Stimulated activated CD4-positive, alpha-beta T cell treated with anti-CD3 and anti-CD28 coated beads, Interleukin-1b, Interleukin-23, amount 100 ng/mL, for 1 hour (primary cell): Measurements from ENCODE around the gene KIAA1755.

ENCODE experiments used
- DNase-seq, 2 donors: peaks; one replicate each; pipeline ENCODE4 v3.0.0-alpha.2; 2020; ENCODE audit warnings: low read depth in 2 of 2

Gene KIAA1755

GRCh38 chr20:38184101-38184500 is 76.4 kb downstream of the KIAA1755 start:
- DNase-seq: no peak

DNA sequence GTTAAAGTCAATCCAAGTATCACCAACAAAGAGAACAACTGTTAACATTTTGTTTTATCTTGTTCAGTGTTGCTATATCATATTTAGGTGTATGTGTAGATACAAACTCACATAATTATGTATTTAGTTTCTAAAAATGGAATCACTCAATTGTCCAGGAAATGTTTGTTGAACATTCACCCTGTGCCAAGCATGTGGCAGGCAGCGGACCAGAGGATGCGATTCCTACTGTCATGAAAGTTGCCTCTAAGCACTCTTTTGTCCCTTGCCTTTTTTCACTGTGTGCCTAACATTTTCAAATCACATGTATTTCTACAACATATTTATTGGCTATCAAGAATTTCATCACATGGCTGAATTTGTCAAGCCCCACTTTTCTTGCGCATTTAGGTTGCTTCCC is 78.6 kb downstream of the KIAA1755 start:
- DNase-seq: no peak

- no peak for DNase-seq
Observed at GRCh38 chr20:38181207-38181801, 79.2 kb downstream of the KIAA1755 start.

DNA sequence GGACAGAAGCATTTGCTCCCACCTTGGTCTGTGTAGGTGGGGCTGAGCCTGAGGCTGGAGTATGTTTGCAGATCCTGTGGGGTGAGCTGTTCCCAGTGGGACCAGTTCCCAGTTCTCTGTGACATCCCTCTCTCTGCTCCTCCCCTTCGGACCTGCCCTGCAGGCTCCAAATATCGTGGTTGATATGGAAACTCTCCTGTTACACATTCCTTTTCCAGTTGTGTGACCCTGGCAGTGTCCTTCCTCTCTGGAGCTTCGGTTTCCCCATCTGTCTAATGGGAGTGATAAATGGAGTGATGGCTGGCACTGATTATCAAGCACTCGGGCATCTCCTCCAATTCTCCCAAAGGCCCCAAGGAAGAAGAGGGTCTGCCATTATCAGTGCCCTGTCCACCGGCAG is 79.8 kb downstream of the KIAA1755 start:
- DNase-seq: no peak

GRCh38 chr20:38179846-38180245 is 80.7 kb downstream of the KIAA1755 start:
- DNase-seq: no peak

- DNase-seq: no peak
Observed at GRCh38 chr20:38178581-38178980, 82.0 kb downstream of the KIAA1755 start.

GRCh38 chr20:38178065-38178491 is 82.5 kb downstream of the KIAA1755 start:
- no peak for DNase-seq

DNA sequence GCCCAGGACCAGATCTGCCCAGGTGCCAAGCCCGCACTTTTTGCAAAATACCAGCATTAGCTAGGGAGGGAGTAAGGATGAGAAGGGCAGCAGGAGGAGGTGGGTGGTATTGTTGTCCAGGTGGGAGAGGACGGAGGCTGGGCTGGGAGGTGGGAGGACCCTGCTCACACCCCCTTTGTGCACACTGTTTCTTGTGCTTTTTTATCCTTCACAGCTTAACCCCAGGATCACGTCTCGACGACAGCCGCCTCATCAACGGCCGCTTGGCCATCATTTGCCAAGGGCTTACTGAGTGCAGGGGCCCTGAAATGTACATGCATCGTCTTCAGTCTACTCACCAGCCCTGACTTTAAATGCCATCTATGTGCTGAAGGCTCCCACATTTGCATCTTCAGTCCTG is 83.3 kb downstream of the KIAA1755 start:
- DNase-seq: no peak

GRCh38 chr20:38175304-38176180 is 85.0 kb downstream of the KIAA1755 start:
- no peak for DNase-seq

- DNase-seq: no peak
Observed at GRCh38 chr20:38173237-38174156, 87.0 kb downstream of the KIAA1755 start.

DNA sequence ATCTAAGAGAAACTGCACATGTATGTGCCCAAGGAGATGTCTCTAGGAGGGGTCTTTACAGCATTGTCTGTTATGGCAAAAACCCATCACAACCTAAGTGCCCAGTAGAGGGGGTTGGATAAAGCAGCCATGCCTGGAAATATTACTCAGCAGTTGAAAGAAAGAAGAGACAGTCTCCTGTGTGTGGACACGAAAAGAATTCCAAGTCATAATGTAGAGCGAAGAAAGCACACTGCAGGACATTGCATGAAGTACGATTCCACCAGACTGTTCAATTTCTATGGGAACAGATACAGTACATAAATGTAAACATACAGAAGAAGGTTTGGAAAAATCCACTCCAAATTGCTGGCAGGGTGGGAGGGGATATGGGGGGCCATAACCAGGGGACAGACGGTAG is 88.1 kb downstream of the KIAA1755 start:
- DNase-seq: no peak

GRCh38 chr20:38171675-38172043 is 88.9 kb downstream of the KIAA1755 start:
- no peak for DNase-seq

DNA sequence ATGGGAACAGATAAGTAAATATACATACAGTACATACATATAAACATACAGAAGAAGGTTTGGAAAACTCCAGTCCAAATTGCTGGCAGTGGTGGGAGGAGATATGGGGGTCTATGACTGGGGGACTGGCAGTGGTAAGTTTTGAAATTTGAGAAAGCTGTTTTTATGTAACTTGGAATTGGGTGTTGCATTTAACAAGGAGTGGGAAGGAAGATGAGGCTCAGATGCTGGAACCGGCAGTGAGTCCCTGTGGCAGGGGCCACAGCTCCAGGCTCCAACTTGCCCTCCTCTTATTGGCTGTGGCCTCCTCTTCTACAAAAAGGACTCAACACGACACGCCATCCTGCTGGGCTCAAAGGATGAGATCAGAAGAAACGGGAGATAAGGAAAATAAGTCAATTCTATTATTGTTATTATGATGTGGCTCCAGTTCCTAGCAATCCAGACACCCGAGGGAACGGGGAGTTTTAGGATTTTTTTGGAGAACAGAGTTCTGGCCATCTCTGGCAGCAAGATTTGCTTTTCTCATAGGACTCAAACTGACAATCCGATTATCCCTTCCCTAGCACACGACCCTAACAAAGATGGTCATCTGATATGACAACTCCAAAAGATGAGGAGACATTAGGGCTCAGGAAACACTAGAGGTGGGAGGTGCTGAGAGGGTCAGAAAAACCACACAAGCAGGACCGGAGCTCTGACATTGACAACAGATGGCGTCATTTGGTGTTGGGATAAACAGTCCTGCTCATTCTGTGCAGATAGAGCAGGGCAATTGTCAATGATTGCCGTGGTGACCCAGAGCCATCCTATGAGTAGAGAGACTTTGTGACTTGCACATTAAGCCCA is 89.5 kb downstream of the KIAA1755 start:
- no peak for DNase-seq

DNA sequence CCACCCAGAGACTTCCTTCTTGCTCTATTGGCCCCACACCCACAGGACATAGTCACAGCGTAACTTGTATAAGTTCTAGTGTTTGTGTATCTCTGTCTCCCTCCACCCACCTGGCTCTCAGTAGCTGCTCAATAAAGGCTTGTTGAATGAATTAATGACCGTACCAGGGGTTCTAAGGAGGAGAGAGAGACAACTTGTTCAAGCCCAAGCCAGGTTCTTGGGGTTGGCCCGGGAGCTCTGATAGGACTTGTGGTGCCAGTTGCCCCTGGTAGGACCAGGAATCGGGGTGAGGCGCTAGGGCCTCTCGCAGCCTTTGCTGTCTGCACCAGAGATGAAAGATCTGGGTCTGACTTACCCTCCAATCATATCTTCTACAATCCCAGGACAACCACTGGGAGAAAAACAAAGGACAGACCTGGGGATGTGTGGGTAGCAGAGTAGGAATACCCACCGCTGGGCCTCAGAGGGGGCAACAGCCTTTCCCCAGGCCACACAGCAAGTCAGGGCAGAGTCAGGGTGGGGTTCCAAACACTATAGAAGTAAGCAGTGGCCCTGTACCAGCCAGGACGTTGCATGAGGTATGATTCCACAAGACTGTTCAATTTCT is 90.2 kb downstream of the KIAA1755 start:
- DNase-seq: no peak

- no peak for DNase-seq
Observed at GRCh38 chr20:38169636-38170193, 90.8 kb downstream of the KIAA1755 start.

DNA sequence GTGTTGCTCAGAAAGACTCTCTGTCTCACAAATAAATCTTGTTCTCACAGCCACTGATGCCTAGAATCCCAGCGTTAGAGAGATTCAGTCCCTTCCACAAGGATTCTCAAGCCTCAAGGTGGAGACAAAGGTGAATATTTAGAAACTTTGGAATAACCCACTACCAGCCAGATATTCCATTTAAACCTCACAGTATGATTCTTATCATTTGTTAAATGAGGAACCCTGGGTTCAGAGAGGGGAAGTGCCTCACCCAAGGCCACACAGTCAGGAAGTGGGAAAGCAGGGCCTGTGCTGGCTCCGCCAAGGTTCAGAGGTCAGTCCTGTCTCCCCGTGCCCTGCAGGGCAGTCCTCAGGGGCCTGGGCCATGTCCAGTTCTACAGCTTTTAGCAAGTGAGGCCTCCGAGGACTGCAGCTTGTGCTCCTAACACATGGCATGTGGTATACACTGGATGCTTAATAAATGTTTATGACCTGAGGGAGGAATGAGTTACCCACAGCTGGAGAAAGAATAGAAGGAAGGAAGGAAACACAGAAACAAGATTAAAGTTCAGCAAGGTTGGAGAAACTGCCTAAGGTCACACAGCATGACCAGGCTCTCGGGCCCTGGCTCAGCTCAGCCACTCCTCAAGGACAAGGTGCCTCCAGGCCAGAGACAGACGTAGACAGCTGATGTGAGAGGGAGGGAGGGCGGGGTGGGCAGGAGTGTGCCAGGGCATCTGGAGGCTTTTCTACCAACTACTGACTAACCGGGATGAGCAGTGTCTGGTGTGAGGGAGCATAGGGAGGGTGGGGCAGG is 91.5 kb downstream of the KIAA1755 start:
- no peak for DNase-seq

GRCh38 chr20:38167851-38168760 is 92.4 kb downstream of the KIAA1755 start:
- no peak for DNase-seq

DNA sequence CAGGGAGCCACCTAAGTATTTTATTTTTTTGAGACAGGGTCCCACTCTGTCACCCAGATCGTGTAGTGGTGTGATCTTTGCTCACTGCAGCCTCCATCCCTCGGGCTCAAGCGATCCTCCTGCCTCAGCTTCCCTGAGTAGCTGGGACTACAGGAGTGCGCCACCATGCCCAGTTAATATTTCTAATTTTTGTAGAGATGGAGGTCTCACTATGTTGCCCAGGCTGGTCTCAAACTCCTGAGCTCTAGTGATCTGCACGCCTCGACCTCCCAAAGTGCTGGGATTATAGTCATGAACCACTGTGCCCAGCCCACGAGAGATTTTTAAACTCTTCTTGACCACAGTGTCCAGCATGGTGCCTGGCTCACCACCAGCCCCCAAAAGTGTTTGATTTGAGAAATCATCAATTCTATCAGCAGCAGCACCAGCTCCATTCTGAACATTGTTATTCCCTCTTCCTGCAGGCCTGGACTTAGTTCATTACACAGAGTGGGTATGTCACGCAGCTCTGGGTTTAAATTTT is 93.1 kb downstream of the KIAA1755 start:
- no peak for DNase-seq
